Retinal pigment epithelial cell (primary cell): ENCODE results near the gene NPAS3.

ENCODE experiments used
- DNase-seq: peaks from one replicate; pipeline ENCODE4 v3.0.0-alpha.2; 2010; ENCODE audit warnings: low read depth
- H3K4me3 ChIP-seq: 2 replicates; pipeline ENCODE4 v1.5.1; 2011; ENCODE audit warnings: mild to moderate bottlenecking, low read length, control low read depth, moderate library complexity
- CTCF ChIP-seq: conservative IDR thresholded peaks from 2 replicates; pipeline ENCODE4 v1.5.1; 2011; ENCODE audit warnings: low read depth, low read length, control low read depth, inconsistent platforms

Gene NPAS3

GRCh38 chr14:33568935-33569579 lies 630.4 kb downstream of the NPAS3 start:
- no peak overlapping the region for H3K4me3 ChIP-seq
- no peak for DNase-seq
- no peak for TF ChIP-seq CTCF

- H3K4me3 ChIP-seq: no peak overlapping the region
- no peak for TF ChIP-seq CTCF
- no peak for DNase-seq
Measured at GRCh38 chr14:33569821-33570687, 631.4 kb downstream of the NPAS3 start.

GRCh38 chr14:33570694-33571310 lies 632.1 kb downstream of the NPAS3 start:
- TF ChIP-seq CTCF: no peak
- H3K4me3 ChIP-seq: no peak overlapping the region
- no peak for DNase-seq

DNA sequence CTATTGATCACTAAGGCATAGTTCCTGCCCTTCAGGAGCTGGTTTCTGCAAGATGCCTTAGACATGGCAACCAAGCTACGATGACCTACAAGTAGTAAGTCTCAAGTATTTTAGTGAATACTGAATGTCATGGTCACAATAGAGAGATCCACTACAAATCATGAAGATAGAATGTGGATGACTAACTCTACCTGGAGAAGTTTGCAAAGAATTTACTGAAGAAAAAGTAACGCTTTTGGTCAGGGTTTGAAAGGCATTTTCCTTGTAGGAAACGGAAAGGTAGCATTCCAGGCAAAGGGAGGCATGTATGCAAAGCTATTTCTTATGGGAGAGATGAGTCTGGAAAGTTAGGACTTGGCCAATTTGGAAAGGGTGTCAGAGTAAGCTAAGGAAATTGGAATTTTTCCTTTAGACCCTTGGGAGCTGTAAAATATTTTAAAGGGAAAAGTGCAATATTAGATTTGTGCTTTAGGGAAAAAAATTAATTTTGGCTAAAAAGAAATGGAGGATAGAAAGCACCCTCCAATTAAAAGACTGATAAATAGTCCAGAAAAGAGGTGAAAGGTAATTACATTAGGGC lies 634.7 kb downstream of the NPAS3 start:
- TF ChIP-seq CTCF: no peak
- DNase-seq: no peak
- no peak overlapping the region for H3K4me3 ChIP-seq

DNA sequence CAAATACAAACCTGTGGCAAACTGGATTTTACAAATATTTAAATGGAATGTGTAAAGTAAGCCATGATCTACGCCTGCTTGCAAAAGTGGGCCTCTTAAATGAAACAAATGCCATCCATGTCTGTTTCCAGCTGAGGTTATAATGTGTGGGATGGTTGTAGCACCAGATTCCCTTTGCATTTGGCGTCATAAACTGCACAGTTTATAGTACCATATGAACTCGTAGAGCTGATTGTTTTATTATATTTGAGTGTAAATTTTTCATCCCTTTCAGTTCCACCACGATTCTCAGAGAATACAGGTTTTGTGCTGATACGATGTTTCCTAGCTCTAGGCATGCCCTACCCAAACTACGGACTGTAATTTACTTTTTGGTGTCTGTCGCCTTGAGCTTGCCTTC lies 637.3 kb downstream of the NPAS3 start:
- no peak for DNase-seq
- TF ChIP-seq CTCF: no peak
- H3K4me3 ChIP-seq: no peak overlapping the region

- no peak for TF ChIP-seq CTCF
- no peak overlapping the region for H3K4me3 ChIP-seq
- DNase-seq: no peak
Measured at GRCh38 chr14:33578461-33579216, 640.0 kb downstream of the NPAS3 start.
